Measurements from ENCODE around the gene S100A6.

S100A6 gene

DNA sequence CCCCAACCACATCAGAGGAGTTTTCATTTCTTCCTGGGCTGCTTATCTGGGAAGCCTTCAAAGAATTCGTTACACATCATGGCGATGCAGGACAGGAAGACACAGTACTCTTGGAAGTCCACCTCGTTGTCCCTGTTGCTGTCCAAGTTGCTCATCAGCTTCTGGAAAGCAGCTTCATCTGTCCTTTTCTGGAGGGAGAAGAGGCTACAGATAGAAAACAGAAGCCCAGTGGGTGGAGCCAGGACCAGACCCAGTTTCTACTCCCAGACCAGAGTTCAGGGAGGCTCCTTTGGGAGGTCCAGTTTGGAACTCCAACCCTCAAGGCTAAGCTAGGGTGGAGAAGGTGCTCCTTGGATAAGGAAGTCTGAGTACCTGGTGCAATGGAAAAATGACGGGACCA, 7.9 kb upstream of the S100A6 start:
- Histone ChIP-seq H3K79me2 (ENCODE audit: insufficient read depth, low read length) (no peaks in the 10 kb centered on the region), H3K4me3 (ENCODE audit: low read depth, low read length, poor library complexity, severe bottlenecking) (no peak overlapping the region), H3K27me3 (ENCODE audit: insufficient read depth, low read length) (peaks cover 2% of the 10 kb centered on the region; the same call in 1 of the 2 replicates), H2AFZ (ENCODE audit: low read length) (no peak overlapping the region), H3K9me2 (ENCODE audit: low read depth, low read length) (no peaks in the 10 kb centered on the region), H3F3A (ENCODE audit: insufficient read depth, low read length) (no peaks in the 10 kb centered on the region), H3K36me3 (ENCODE audit: insufficient read depth, low read length) (no peaks in the 10 kb centered on the region), H3K9me3 (ENCODE audit: low read length) (no peaks in the 10 kb centered on the region), H4K20me1 (ENCODE audit: insufficient read depth, low read length) (no peaks in the 10 kb centered on the region), H3K4me2 (ENCODE audit: low read length) (no peak overlapping the region), H3K27ac (ENCODE audit: low read depth, low read length, poor library complexity, severe bottlenecking) (no peak overlapping the region), H3K4me1 (ENCODE audit: insufficient read depth, low read length, severe bottlenecking) (peaks cover 29% of the 10 kb centered on the region), H3K9ac (ENCODE audit: low read length) (no peak overlapping the region)
- TF ChIP-seq, protein P1, sequence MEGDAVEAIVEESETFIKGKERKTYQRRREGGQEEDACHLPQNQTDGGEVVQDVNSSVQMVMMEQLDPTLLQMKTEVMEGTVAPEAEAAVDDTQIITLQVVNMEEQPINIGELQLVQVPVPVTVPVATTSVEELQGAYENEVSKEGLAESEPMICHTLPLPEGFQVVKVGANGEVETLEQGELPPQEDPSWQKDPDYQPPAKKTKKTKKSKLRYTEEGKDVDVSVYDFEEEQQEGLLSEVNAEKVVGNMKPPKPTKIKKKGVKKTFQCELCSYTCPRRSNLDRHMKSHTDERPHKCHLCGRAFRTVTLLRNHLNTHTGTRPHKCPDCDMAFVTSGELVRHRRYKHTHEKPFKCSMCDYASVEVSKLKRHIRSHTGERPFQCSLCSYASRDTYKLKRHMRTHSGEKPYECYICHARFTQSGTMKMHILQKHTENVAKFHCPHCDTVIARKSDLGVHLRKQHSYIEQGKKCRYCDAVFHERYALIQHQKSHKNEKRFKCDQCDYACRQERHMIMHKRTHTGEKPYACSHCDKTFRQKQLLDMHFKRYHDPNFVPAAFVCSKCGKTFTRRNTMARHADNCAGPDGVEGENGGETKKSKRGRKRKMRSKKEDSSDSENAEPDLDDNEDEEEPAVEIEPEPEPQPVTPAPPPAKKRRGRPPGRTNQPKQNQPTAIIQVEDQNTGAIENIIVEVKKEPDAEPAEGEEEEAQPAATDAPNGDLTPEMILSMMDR (IDR thresholded peaks at IDR 0.05; ENCODE audit: low read length): no peak
- no peak for TF ChIP-seq EZH2 (IDR thresholded peaks at IDR 0.05; ENCODE audit: borderline replicate concordance, low read length)

DNA sequence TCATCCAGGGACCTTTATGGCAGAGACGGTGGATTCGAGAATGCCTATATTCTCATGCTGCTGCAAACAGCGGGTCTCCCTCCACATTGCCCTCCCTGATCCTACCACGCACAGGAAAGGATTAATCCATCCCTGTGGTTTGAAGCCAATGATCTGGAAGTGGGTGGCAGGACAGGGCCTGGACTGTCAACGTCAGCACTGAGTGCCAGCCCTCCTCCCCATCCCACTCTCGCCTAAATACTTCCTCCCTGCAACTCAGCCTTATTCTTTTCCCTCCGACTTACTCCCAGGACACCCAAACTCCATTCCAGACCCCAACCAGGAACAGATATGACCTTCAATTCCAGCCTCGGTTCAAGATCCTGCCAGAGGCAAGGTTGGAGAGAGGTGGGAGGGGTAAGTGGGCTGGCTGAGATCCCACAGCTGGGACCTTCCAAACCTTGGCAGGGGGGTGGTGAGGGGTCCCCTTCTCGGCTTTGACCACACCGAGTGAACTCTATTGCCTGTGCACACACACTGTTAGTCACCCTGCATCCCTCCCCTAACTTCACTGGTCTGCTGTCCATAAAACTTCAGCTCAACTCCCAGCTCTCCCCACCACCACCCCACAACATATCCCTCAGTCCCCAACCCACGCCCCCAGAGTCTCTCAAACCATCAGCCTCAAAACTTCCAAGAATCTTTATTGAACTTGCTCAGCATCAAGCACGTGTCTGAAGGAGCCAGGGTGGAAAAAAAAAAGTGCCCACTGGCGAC, 7.3 kb upstream of the S100A6 start:
- Histone ChIP-seq H3K27me3 (ENCODE audit: insufficient read depth, low read length) (no peaks in the 10 kb centered on the region), H3K27ac (ENCODE audit: low read depth, low read length, poor library complexity, severe bottlenecking) (no peak overlapping the region), H3K4me2 (ENCODE audit: low read length) (no peak overlapping the region), H4K20me1 (ENCODE audit: insufficient read depth, low read length) (no peaks in the 10 kb centered on the region), H2AFZ (ENCODE audit: low read length) (no peak overlapping the region), H3K9ac (ENCODE audit: low read length) (no peak overlapping the region), H3K4me1 (ENCODE audit: insufficient read depth, low read length, severe bottlenecking) (peaks cover 29% of the 10 kb centered on the region), H3K9me2 (ENCODE audit: low read depth, low read length) (no peaks in the 10 kb centered on the region), H3K79me2 (ENCODE audit: insufficient read depth, low read length) (no peaks in the 10 kb centered on the region), H3K9me3 (ENCODE audit: low read length) (no peaks in the 10 kb centered on the region), H3K4me3 (ENCODE audit: low read depth, low read length, poor library complexity, severe bottlenecking) (no peak overlapping the region), H3F3A (ENCODE audit: insufficient read depth, low read length) (no peaks in the 10 kb centered on the region), H3K36me3 (ENCODE audit: insufficient read depth, low read length) (no peaks in the 10 kb centered on the region)
- TF ChIP-seq EZH2 (IDR thresholded peaks at IDR 0.05; ENCODE audit: borderline replicate concordance, low read length): no peak

DNA sequence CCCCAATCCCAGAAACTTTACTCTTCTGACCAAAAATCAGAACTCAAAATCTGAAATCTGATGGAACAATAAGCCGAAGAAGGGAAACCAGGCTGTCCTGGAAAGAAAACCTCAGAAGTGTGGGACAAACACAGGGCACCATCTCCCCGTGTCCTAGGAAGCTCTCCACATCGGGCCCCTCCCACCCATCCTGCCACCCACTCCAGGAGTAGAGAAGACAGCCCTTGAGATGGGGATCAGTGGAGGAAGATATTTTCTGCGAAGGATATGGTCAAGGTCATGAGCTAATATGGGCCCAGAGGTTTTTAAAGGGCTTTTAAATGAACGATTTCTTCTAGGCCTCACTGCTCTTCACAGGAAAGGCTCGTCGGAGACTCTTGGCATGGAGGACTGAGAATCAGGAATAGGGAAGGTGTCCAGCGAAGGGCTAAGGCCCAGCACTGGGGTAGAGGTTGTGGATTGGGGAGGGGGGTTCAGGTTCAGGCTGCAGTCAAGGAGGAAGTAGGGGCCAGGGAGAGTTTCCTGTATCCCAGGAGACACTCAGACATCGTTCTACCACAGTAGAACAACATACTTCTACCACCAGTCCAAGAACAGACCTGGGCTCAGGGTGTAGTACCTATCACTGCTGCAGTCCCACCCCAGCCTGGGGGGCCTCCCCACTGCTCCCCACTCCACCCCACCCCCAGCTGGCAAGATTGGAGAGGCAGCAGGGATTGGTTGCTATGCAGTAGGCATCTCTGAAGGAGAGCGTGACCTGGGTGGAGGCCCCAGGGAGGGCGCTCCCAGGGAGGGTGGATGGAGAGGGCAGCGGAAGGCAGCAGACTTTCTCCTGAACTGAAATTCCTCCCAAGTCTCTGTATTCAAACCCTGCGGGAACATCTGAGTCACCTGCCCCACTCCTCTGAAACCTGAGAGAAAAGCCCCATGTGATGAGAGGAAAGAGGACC, 6.1 kb upstream of the S100A6 start:
- TF ChIP-seq EZH2 (IDR thresholded peaks at IDR 0.05; ENCODE audit: borderline replicate concordance, low read length): no peak
- TF ChIP-seq, protein P1 (IDR thresholded peaks at IDR 0.05; ENCODE audit: low read length): no peak
- peaks cover 29% of the 10 kb centered on the region for H3K4me1 ChIP-seq (ENCODE audit: insufficient read depth, low read length, severe bottlenecking)
- H3K79me2 ChIP-seq (ENCODE audit: insufficient read depth, low read length): no peaks in the 10 kb centered on the region
- no peak overlapping the region for H3K27ac ChIP-seq (ENCODE audit: low read depth, low read length, poor library complexity, severe bottlenecking)
- no peaks in the 10 kb centered on the region for H3F3A ChIP-seq (ENCODE audit: insufficient read depth, low read length)
- H4K20me1 ChIP-seq (ENCODE audit: insufficient read depth, low read length): no peaks in the 10 kb centered on the region
- H2AFZ ChIP-seq (ENCODE audit: low read length): no peak overlapping the region
- no peak overlapping the region for H3K4me2 ChIP-seq (ENCODE audit: low read length)
- H3K27me3 ChIP-seq (ENCODE audit: insufficient read depth, low read length): no peaks in the 10 kb centered on the region
- no peak overlapping the region for H3K4me3 ChIP-seq (ENCODE audit: low read depth, low read length, poor library complexity, severe bottlenecking)
- no peaks in the 10 kb centered on the region for H3K36me3 ChIP-seq (ENCODE audit: insufficient read depth, low read length)
- H3K9me2 ChIP-seq (ENCODE audit: low read depth, low read length): no peaks in the 10 kb centered on the region
- H3K9me3 ChIP-seq (ENCODE audit: low read length): no peaks in the 10 kb centered on the region
- H3K9ac ChIP-seq (ENCODE audit: low read length): no peak overlapping the region
